Natural killer cell (primary cell): ENCODE data around the gene CPT1B. TPM values are rescaled to one million over a fixed set of nuclear protein-coding genes. Genes with fewer than 3 reads are reported as not detected.
"Not testable (repeated sequence)": the region's sequence is repeated elsewhere in the genome, so short reads cannot be mapped to it uniquely, and the experiment has no call there.

ENCODE experiments used
- ATAC-seq, 3 donors: fragments of 150-1000 bp in 2 of 3; fragments of 200-7000 bp in 1 of 3; cut with Tn5 transposase; 1 replicate in 1 of 3; 2 replicates in 2 of 3; pipeline ENCODE4 v1.10.0; 2021; ENCODE audit warnings: mild to moderate bottlenecking in 2 of 3, moderate library complexity in 2 of 3
- DNase-seq, 2 donors: peaks; one replicate each; pipeline versions ENCODE4 v3.0.0 to v3.0.0-alpha.2; 2013 to 2021; ENCODE audit warnings: mixed read lengths in 1 of 2
- H3K27ac ChIP-seq: one replicate; pipeline ENCODE4 v1.5.1; 2013; ENCODE audit warnings: mild to moderate bottlenecking, low read length
- H3K27me3 ChIP-seq: one replicate; pipeline ENCODE4 v1.6.1; 2013; ENCODE audit warnings: low read length; ENCODE audit not compliant: control insufficient read depth, insufficient read depth
- H3K36me3 ChIP-seq: one replicate; pipeline ENCODE4 v1.6.1; 2013; ENCODE audit warnings: low read length; ENCODE audit not compliant: control insufficient read depth, insufficient read depth
- H3K4me1 ChIP-seq: one replicate; pipeline ENCODE4 v1.6.1; 2013; ENCODE audit warnings: low read length; ENCODE audit not compliant: control insufficient read depth, insufficient read depth
- H3K4me3 ChIP-seq: one replicate; pipeline ENCODE4 v1.5.1; 2013; ENCODE audit warnings: low read length
- H3K9me3 ChIP-seq: one replicate; pipeline ENCODE4 v1.6.1; 2013; ENCODE audit warnings: low read length; ENCODE audit not compliant: control insufficient read depth, insufficient read depth
- H3K27ac Mint-ChIP-seq, 2 donors: one replicate each; pipeline ENCODE4 v1.8.0; 2022; ENCODE audit warnings: mild to moderate bottlenecking in 2 of 2, mixed read lengths in 2 of 2, moderate library complexity in 1 of 2
- H3K27me3 Mint-ChIP-seq, 2 donors: one replicate each; pipeline ENCODE4 v1.8.0; 2022; ENCODE audit warnings: low read depth in 2 of 2, mixed read lengths in 2 of 2
- H3K36me3 Mint-ChIP-seq: one replicate; pipeline ENCODE4 v1.8.0; 2022; ENCODE audit warnings: mixed read lengths
- H3K4me1 Mint-ChIP-seq, 2 donors: one replicate each; pipeline ENCODE4 v1.8.0; 2022; ENCODE audit warnings: mixed read lengths in 2 of 2
- H3K4me3 Mint-ChIP-seq: one replicate; pipeline ENCODE4 v1.8.0; 2022; ENCODE audit warnings: mild to moderate bottlenecking, moderate library complexity, mixed read lengths
- H3K9me3 Mint-ChIP-seq, 2 donors: one replicate each; pipeline ENCODE4 v1.8.0; 2022; ENCODE audit warnings: mixed read lengths in 2 of 2
- WGBS: methylation state at CpG from one replicate; pipeline ENCODE4 v1.1.7; 2013; ENCODE audit warnings: missing lambda C conversion rate; ENCODE audit not compliant: insufficient coverage; 5-methylcytosine and 5-hydroxymethylcytosine counted together
- intact Hi-C: fragments of 100-400 bp; cut with micrococcal nuclease; formaldehyde crosslinking; loops from one replicate; pipeline ENCODE4 v1.14.2; 2022
- total RNA-seq, 4 donors: library from RNA; stranded (reverse); fragments of 120-200 nt in 1 of 4; gene quantifications; one replicate each; pipeline versions ENCODE4 v1.2.3 to v1.2.4, GENCODE V29; 2013 to 2022
- TF ChIP-seq, protein P1 (sequence below): fragments of 200-600 bp; IDR thresholded peaks from one replicate; pipeline ENCODE4 v1.8.0; 2022; ENCODE audit warnings: antibody characterized with exemption

CPT1B gene
- total RNA-seq, 3 donors from 2014 or later (not counting 1 experiment from before 2014, with no cell fraction given) = 53.1 to 75.7 (median 55.5) TPM

DNA sequence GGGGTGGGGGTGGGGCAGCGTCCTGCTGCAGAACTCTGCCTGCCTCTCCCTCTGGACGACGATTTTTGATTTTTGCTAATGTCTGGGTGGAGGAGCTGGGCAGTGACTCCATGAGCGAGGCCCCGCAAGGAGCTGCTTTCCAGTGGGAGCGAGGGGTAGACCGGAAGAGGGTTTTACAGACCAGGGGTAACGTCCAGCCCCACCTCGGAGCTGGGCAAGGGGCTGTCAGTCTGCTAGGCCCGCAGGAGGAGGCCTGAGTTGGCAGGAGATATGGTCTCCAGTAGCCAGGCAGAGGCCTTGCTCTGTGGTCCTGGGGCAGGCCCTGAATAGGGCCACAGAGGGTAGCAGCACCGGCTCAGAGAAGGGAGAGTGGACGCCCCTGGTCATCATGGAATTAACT lies 31.4 kb upstream of the CPT1B start:
- no peak for ATAC-seq
- no peak overlapping the region for H3K4me3 ChIP-seq
- no peak overlapping the region for H3K4me3 Mint-ChIP-seq
- DNase-seq = no peak
- peaks cover 9 to 31% of the 10 kb centered on the region in 2 donors for H3K27me3 Mint-ChIP-seq
- no peaks in the 10 kb centered on the region for H3K9me3 ChIP-seq
- H3K9me3 Mint-ChIP-seq = no peaks in the 10 kb centered on the region
- no peak overlapping the region for H3K27ac Mint-ChIP-seq
- H3K36me3 ChIP-seq = no peaks in the 10 kb centered on the region
- H3K27ac ChIP-seq = no peak overlapping the region
- TF ChIP-seq, protein P1, sequence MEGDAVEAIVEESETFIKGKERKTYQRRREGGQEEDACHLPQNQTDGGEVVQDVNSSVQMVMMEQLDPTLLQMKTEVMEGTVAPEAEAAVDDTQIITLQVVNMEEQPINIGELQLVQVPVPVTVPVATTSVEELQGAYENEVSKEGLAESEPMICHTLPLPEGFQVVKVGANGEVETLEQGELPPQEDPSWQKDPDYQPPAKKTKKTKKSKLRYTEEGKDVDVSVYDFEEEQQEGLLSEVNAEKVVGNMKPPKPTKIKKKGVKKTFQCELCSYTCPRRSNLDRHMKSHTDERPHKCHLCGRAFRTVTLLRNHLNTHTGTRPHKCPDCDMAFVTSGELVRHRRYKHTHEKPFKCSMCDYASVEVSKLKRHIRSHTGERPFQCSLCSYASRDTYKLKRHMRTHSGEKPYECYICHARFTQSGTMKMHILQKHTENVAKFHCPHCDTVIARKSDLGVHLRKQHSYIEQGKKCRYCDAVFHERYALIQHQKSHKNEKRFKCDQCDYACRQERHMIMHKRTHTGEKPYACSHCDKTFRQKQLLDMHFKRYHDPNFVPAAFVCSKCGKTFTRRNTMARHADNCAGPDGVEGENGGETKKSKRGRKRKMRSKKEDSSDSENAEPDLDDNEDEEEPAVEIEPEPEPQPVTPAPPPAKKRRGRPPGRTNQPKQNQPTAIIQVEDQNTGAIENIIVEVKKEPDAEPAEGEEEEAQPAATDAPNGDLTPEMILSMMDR = no peak
- WGBS = 85% methylated on average over 12 of the region's 12 CpGs
- H3K36me3 Mint-ChIP-seq = no peaks in the 10 kb centered on the region
- peaks cover 10% of the 10 kb centered on the region for H3K27me3 ChIP-seq
- intact Hi-C loops = no loop called here
- peaks cover 6 to 11% of the 10 kb centered on the region in 2 donors for H3K4me1 Mint-ChIP-seq
- H3K4me1 ChIP-seq = no peaks in the 10 kb centered on the region

DNA sequence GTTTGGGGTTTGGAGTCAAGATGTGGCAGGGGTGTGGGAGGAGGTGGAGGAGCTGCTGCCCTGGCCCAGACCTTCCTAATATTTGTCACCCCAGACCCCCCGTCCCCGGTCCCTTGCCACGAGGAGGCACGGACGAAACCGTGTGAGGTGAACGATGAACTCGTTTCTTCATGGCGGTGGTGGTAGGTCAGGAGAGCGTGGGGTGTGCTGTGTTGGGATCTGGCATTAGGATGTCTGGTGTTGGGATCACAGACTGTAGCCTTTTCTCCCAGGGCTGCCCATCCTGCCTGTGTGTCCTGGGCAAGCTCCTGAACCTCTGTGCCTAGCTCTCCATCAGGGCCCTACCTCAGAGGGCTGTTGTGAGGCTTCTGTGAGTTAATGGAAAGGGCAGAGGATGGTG lies 30.8 kb upstream of the CPT1B start:
- Histone ChIP-seq H3K4me1 (no peaks in the 10 kb centered on the region), H3K9me3 (no peaks in the 10 kb centered on the region), H3K36me3 (no peaks in the 10 kb centered on the region), H3K4me3 (no peak overlapping the region), H3K27ac (no peak overlapping the region), H3K27me3 (peaks cover 10% of the 10 kb centered on the region)
- Mint-ChIP-seq H3K27me3 (peaks cover 9 to 31% of the 10 kb centered on the region in 2 donors), H3K4me1 (peaks cover 6 to 11% of the 10 kb centered on the region in 2 donors), H3K9me3 (no peaks in the 10 kb centered on the region), H3K36me3 (no peaks in the 10 kb centered on the region), H3K4me3 (no peak overlapping the region), H3K27ac (no peak overlapping the region)
- 90% methylated on average over 10 of the region's 10 CpGs for WGBS
- TF ChIP-seq, protein P1 = no peak
- no peak for ATAC-seq
- DNase-seq = no peak
- intact Hi-C loops = no loop called here

DNA sequence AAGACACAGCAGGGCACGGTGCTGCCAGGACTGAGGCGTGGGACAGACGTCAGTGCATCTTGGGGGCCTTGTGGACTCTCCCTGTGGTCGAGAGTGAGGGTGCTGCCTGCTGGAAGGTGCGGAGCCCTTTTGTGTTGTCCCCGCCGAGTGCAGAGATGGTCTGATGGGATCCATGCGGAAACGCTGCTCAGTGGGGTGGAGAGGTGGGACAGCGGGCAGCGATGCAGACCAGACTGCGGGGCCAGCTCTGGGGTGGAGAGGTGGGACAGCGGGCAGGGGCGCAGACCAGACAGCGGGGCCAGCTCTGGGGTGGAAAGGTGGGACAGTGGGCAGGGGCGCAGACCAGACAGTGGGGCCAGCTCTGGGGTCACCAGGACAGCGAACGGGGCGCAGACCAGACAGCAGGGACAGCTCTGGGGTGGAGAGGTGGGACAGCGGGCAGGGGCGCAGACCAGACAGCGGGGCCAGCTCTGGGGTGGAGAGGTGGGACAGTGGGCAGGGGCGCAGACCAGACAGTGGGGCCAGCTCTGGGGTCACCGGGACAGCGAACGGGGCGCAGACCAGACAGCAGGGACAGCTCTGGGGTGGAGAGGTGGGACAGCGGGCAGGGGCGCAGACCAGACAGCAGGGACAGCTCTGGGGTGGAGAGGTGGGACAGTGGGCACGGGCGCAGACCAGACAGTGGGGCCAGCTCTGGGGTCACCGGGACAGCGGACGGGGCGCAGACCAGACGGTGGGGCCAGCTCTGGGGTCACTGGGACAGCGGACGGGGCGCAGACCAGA lies 30.0 kb upstream of the CPT1B start:
- H3K36me3 ChIP-seq, DNase-seq, H3K4me3 ChIP-seq, intact Hi-C loops, H3K4me3 Mint-ChIP-seq, H3K27ac Mint-ChIP-seq, H3K9me3 Mint-ChIP-seq, H3K36me3 Mint-ChIP-seq, H3K4me1 ChIP-seq, H3K9me3 ChIP-seq, ATAC-seq, H3K4me1 Mint-ChIP-seq, H3K27ac ChIP-seq: not testable (repeated sequence)
- H3K27me3 ChIP-seq = peaks cover 14% of the 10 kb centered on the region
- WGBS = 88% methylated on average over 39 of the region's 39 CpGs
- H3K27me3 Mint-ChIP-seq = peaks cover 9 to 32% of the 10 kb centered on the region in 2 donors

DNA sequence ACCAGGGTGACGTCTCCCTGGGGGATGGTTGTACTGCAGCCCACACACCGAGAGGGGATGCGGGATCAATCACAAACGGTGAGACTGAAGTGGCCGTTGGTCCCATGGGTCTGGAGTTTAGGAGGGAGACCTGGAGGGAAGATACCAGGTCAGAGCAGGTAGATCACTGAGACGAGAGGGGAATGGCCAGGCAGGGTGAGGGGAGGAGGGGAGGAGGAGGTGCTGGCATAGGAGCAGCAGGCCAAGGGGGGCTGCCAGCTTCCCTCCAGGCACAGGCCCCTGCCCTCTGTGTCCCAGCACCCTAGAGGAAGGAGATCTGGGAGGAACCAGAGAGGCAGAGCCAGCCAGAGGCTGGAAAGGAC lies 29.4 kb upstream of the CPT1B start:
- Histone ChIP-seq H3K36me3 (no peaks in the 10 kb centered on the region), H3K4me3 (no peak overlapping the region), H3K27ac (no peak overlapping the region), H3K4me1 (no peaks in the 10 kb centered on the region), H3K27me3 (peaks cover 20% of the 10 kb centered on the region), H3K9me3 (no peaks in the 10 kb centered on the region)
- Mint-ChIP-seq H3K36me3 (no peaks in the 10 kb centered on the region), H3K4me1 (peaks cover under 1 to 1% of the 10 kb centered on the region in 2 donors), H3K9me3 (no peaks in the 10 kb centered on the region), H3K27ac (no peak overlapping the region), H3K4me3 (no peak overlapping the region), H3K27me3 (peaks cover 15 to 34% of the 10 kb centered on the region in 2 donors)
- intact Hi-C loops = no loop called here
- TF ChIP-seq, protein P1 = no peak
- 65% methylated on average over 6 of the region's 6 CpGs for WGBS
- ATAC-seq (no peak), DNase-seq (no peak)
